SJCRH30 (cell line): ENCODE measurements around the gene KIF1A. TPM values are rescaled to one million over a fixed set of nuclear protein-coding genes. Genes with fewer than 3 reads are reported as not detected.

Source experiments
- DNase-seq, 2 experiments: peaks; one replicate each; pipeline ENCODE4 v3.0.0-alpha.2; 2015 to 2020
- H3K27ac ChIP-seq: fragments of 250-450 bp; sonication (Bioruptor Pico); 2 replicates; pipeline ENCODE4 v1.5.1; 2020; ENCODE audit warnings: mild to moderate bottlenecking, moderate library complexity
- H3K27me3 ChIP-seq: fragments of 250-450 bp; sonication (Bioruptor Pico); 2 replicates; pipeline ENCODE4 v1.5.1; 2020; ENCODE audit warnings: mild to moderate bottlenecking, moderate library complexity
- H3K36me3 ChIP-seq: fragments of 250-450 bp; sonication (Bioruptor Pico); 2 replicates; pipeline ENCODE4 v1.5.1; 2020; ENCODE audit warnings: mild to moderate bottlenecking, moderate library complexity
- H3K4me1 ChIP-seq: fragments of 250-450 bp; sonication (Bioruptor Pico); 2 replicates; pipeline ENCODE4 v1.5.1; 2020; ENCODE audit warnings: mild to moderate bottlenecking, moderate library complexity
- H3K4me3 ChIP-seq: fragments of 250-450 bp; sonication (Bioruptor Pico); 2 replicates; pipeline ENCODE4 v1.5.1; 2020; ENCODE audit warnings: mild to moderate bottlenecking, moderate library complexity
- H3K9me3 ChIP-seq: fragments of 250-450 bp; sonication (Bioruptor Pico); replicated peaks from 2 replicates; pipeline ENCODE4 v1.5.1; 2020; ENCODE audit warnings: mild to moderate bottlenecking, moderate library complexity
- total RNA-seq: library from RNA; depleted of rRNA; stranded (reverse); fragments of >200 nt; shearing (Covaris generic); gene quantifications from 2 replicates; pipeline ENCODE4 v1.2.3, GENCODE V29; 2014

KIF1A gene
- total RNA-seq, 1 experiment from 2014 or later = 3.7 TPM

DNA sequence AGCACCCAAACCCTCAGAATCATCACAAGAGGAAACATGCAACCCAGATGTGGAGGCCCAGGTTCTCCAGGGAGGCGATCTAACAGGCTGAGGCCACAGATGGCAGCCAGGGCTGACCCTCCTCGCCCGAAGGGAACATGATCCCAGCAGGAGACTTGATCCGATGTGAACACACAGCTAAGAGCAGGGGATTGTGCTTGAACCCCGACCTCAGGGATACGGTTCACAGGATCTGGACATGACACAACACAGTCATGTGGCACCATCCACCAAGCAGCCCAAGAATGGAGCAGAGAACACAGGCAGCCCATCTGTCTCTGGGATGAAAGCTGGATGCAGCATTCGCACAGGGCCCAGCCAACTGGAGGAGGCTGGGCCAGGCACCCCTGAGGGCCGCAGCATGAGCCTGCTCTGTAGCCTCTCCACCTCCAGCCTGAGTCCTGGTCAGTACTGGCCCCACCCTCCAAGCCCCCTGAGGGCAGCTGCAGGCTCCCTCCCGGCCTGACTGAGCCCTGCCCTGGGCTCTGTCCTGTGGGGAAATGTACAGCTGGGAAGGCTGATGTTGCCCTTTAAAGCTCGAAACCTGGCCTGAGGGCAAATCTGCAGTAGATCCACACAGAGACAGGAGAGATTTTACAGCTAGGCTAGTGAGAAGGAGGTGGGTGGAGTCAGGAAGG lies 89.4 kb downstream of the KIF1A start:
- H3K4me1 ChIP-seq = peaks cover 14% of the 10 kb centered on the region
- no peak overlapping the region for H3K27ac ChIP-seq
- H3K4me3 ChIP-seq = no peak overlapping the region
- DNase-seq = peak in 1 of 2 experiments; percentile 35
- no peaks in the 10 kb centered on the region for H3K27me3 ChIP-seq
- H3K36me3 ChIP-seq = no peaks in the 10 kb centered on the region
- H3K9me3 ChIP-seq = no peaks in the 10 kb centered on the region

DNA sequence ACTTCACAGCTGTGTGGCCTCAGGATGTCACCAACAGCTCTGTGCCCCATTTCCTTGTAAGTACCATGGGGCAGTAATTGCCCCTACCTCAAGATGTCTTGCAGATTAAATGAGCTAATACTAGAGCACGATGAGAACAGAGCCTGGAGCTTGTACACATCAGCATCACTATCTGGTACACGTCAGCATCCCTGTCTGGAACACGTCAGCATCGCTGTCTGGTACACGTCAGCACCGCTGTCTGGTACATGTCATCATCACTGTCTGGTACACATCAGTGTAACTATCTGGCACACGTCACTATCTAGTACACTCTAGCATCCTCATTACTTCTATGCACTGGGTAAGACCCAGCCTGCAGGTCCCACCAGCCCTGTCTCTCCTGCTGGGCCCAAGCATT lies 91.2 kb downstream of the KIF1A start:
- no peaks in the 10 kb centered on the region for H3K9me3 ChIP-seq
- no peak for DNase-seq
- H3K27me3 ChIP-seq = no peaks in the 10 kb centered on the region
- H3K4me3 ChIP-seq = no peak overlapping the region
- no peaks in the 10 kb centered on the region for H3K36me3 ChIP-seq
- peaks cover 22% of the 10 kb centered on the region for H3K4me1 ChIP-seq
- H3K27ac ChIP-seq = no peak overlapping the region

DNA sequence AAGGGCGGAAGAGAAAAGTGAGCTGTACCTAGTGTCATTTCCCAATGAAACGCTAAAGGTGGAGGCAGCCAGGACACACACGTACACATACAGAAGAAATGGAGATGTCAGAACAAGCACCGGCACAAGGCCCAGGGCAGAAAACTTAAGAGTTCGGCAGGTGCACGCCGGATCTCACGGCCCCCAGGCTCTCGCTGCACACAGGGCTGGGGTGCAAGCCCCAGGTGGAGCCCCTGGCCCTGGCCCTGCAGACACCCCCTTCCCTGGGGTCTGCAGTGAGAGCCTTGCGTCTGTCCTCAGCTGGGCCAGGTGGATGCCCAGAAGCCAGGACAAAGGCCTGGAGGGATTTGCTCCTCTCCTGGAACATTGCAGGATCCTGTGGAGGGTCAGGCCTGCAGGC lies 91.7 kb downstream of the KIF1A start:
- peaks cover 22% of the 10 kb centered on the region for H3K4me1 ChIP-seq
- H3K4me3 ChIP-seq = no peak overlapping the region
- no peaks in the 10 kb centered on the region for H3K9me3 ChIP-seq
- H3K27me3 ChIP-seq = no peaks in the 10 kb centered on the region
- no peak for DNase-seq
- no peaks in the 10 kb centered on the region for H3K36me3 ChIP-seq
- no peak overlapping the region for H3K27ac ChIP-seq

DNA sequence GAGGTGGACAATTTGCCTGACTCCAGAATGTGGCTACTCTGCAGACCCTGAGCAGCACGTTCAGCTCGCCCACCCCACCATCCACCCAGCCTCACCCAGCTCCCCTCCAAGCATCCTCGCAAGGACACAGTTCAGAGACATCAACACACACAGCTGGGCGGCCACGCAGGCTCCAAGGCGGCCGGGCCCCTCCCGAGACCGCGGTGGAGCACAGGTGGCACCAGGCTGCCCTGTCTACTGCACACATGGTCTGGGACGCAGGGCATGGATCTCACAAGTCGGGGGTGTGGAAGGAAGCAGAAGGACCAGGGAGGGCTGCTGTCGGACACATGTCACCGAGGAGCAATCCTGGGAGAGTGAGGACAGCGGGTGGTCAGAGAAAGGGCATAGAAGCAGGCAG lies 92.1 kb downstream of the KIF1A start:
- Histone ChIP-seq H3K27ac (no peak overlapping the region), H3K36me3 (no peaks in the 10 kb centered on the region), H3K27me3 (no peaks in the 10 kb centered on the region), H3K4me1 (peaks cover 22% of the 10 kb centered on the region), H3K4me3 (no peak overlapping the region), H3K9me3 (no peaks in the 10 kb centered on the region)
- DNase-seq = no peak

DNA sequence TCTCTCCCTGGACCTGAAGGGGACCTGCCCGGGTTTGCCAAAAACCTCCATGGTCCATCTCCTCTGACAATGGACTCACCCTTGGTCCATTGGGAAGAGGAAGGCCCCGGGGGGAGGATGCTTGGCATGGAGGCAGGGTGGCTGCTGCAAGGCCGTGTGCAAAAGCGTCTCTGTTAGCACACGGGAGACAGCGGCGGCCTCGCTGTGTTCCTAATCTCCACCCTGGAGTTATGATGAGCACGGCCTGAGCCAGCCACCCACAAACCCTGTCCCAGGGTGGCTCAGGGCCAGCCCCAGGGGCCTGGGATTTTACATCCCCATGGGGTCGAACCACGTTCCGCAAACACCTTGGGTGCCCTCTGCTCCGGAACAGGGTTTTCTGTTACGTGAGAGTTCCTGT lies 92.6 kb downstream of the KIF1A start:
- H3K4me3 ChIP-seq = no peak overlapping the region
- H3K27ac ChIP-seq = no peak overlapping the region
- no peaks in the 10 kb centered on the region for H3K9me3 ChIP-seq

DNA sequence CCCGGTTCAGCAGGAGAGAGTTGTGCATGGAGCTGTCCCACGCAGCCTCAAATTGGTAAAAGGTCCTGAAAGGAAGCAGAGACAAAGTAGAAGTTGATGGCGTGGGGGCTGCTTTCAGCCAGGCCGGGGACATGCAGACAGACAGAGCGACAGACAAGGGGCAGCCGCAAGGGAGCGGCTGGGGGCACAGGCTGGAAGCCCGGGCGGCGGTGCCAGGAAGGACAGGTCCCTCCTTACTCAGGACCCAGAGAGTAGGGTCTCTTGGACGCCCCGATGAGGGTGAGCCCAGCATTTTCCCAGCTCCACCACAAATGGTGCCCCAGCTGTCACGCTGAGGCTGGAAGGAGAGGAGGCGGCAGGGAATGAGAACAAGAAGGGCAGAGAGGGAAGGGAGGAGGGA lies 93.1 kb downstream of the KIF1A start:
- H3K36me3 ChIP-seq = no peaks in the 10 kb centered on the region
- no peak overlapping the region for H3K4me3 ChIP-seq
- no peaks in the 10 kb centered on the region for H3K9me3 ChIP-seq
- H3K27ac ChIP-seq = no peak overlapping the region
- DNase-seq = no peak
- H3K27me3 ChIP-seq = no peaks in the 10 kb centered on the region
- H3K4me1 ChIP-seq = peaks cover 22% of the 10 kb centered on the region

More for the DNA sequence above, 92.6 kb downstream of the KIF1A start:
- H3K4me1 ChIP-seq = peaks cover 22% of the 10 kb centered on the region
- H3K36me3 ChIP-seq = no peaks in the 10 kb centered on the region
- no peaks in the 10 kb centered on the region for H3K27me3 ChIP-seq
- no peak for DNase-seq

DNA sequence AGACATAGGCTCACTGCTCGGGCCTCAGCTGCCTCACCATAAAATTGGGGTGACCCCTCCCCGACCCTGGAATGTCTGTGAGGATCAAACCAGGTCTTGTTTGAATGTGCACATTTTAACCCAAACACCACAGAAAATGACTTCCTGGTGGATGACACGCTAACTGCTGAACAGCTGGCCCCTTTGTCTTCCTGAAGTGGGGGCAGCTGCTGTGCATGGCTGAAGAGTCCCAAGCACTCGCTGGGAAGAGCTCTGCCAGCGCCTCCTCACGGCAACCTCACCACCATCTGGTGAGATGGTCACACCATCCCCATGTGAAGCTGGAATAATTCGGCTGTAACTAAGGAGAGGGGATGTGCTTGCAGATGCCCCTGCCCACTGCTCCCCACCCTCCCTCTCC lies 94.3 kb downstream of the KIF1A start:
- peaks cover 13% of the 10 kb centered on the region for H3K4me1 ChIP-seq
- H3K9me3 ChIP-seq = no peaks in the 10 kb centered on the region
- H3K27ac ChIP-seq = peak overlapping the region; percentile 96
- H3K27me3 ChIP-seq = no peaks in the 10 kb centered on the region
- no peaks in the 10 kb centered on the region for H3K36me3 ChIP-seq
- H3K4me3 ChIP-seq = no peak overlapping the region
- peak; percentile 84 to 90 for DNase-seq

DNA sequence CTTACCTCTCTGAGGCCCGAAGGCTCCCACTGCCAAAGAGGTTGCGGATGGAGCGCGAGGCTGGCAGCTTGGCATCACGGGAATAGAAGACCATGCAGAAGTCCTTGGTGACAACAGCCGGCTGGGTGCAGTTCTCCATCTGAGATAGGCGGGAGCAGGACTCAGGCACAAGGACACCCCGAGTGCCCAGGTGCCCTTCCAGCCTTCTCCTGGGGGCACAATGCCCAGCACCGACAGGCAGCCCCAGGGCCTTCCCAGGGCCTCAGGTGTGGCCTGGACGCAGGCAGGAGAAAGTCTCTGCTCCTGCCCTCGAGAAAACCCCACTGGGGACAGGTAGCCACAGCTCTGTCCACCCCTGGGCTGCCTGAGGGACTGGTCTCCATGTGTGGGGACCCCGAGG lies 94.8 kb downstream of the KIF1A start:
- Histone ChIP-seq H3K4me3 (no peak overlapping the region), H3K4me1 (peaks cover 13% of the 10 kb centered on the region), H3K9me3 (no peaks in the 10 kb centered on the region), H3K36me3 (no peaks in the 10 kb centered on the region), H3K27me3 (no peaks in the 10 kb centered on the region), H3K27ac (peak overlapping the region; percentile 96)
- DNase-seq = no peak

DNA sequence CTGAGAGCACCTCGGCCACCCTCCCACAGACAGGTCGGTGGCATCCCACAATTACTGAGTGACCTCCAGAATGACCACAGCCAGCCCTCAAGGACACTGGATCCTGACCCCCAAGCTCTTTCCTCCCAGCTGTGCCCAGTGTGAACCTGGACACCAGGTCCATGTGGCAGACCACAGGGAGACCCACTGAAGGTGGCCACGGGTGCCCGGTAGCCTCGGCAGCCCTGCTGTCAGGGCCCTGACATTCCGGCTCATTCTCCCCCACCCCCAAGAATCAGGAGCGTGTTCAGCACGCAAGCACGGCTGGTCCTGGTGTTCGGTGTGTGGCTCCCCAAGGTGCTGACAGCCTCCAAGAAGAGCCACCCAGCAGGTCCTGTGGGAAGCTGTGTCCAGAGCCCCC lies 95.6 kb downstream of the KIF1A start:
- Histone ChIP-seq H3K27me3 (no peaks in the 10 kb centered on the region), H3K27ac (peak overlapping the region; percentile 96; the same call in 1 of the 2 replicates), H3K4me1 (peaks cover 13% of the 10 kb centered on the region), H3K9me3 (no peaks in the 10 kb centered on the region), H3K36me3 (no peaks in the 10 kb centered on the region), H3K4me3 (no peak overlapping the region)
- DNase-seq = no peak

DNA sequence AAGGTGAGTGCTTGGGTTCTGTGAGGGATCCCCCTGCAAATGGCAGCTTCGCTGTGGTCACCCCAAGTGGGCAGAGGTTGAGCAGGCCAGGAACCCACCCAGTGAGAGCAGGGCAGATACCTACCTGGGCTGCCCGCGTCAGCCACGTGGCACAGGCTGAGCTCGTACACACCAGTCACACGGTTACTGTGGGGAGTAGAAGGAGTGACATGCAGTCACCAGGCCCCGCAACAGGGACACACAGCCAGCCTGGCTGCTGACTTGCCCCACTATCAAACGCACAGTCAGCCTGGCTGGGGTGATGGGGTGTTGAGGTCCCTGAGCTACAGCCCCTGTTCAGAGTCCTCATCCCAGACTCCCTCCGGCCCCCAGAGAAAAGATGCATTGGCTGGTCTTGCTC lies 96.2 kb downstream of the KIF1A start:
- Histone ChIP-seq H3K4me1 (peaks cover 13% of the 10 kb centered on the region), H3K4me3 (no peak overlapping the region), H3K27ac (no peak overlapping the region), H3K36me3 (no peaks in the 10 kb centered on the region), H3K9me3 (no peaks in the 10 kb centered on the region), H3K27me3 (no peaks in the 10 kb centered on the region)
- DNase-seq = no peak

DNA sequence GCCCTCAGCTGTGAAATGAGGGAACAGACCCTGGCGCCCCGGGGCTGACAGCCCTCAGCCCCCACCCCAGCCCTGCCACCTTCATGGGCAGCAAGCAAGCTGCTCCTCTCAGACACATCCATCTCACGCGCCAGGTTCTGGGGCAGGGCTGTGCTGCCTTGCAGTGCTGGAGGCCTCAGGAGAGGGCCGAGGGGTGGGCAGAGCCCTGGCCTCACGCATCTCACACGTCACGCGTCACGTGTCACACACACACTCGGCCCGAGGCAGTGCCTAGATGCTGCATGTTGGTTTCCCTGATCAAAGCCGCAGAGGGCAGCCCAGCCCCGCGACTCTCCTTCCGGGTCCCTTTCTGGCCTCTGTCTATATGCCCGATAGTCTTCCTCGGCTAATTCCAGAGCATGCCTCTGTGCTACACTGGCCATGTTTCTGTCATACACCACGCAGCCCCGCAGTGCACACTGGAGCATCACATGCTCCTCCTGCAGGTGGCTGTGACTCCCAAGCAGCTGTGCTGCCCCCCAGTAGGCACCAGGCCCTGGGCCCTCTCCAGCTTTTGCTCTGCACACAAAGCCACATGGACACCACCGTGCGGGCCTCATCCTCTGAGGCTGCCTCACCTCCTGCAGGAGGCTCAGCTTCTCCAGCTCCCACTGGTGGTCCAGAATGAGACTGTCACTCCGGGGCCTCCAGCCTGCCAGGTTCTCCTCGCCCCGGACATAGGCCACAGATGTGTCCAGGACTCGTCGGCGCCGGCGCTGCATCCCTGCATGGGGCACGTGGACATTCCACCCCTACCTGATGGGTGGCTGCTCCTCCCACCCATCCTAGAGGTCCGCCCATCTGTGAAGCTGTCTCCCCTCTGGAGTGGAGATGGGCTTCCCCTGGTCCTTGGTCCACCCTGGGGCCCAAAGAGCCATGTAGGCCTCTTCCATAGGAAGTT lies 97.0 kb downstream of the KIF1A start:
- Histone ChIP-seq H3K27me3 (no peaks in the 10 kb centered on the region), H3K9me3 (no peaks in the 10 kb centered on the region), H3K36me3 (no peaks in the 10 kb centered on the region), H3K4me3 (no peak overlapping the region), H3K27ac (no peak overlapping the region), H3K4me1 (peaks cover 13% of the 10 kb centered on the region)
- no peak for DNase-seq

DNA sequence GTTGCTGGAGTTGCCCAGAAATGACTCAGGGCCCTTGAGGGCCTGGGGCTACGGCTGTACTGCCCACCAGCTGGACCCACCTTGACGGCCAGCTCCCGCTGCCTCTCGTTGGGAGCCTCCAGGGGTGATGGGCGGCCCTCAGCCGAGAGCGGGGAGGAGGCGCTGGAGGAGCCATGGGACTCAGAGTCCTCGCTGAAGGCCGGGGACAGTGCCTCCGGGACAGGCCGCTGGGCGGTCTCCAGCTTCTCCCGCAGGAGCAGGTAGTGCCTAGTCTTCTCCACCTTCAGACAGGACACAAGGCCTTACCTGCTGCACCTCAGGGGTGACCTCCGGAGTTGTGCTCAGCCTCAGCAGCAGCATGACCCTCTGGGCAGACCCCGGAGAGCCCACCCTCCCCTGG lies 97.6 kb downstream of the KIF1A start:
- H3K27ac ChIP-seq = no peak overlapping the region
- H3K36me3 ChIP-seq = no peaks in the 10 kb centered on the region
- H3K4me1 ChIP-seq = peaks cover 13% of the 10 kb centered on the region
- no peak for DNase-seq
- H3K27me3 ChIP-seq = no peaks in the 10 kb centered on the region
- no peak overlapping the region for H3K4me3 ChIP-seq
- H3K9me3 ChIP-seq = no peaks in the 10 kb centered on the region

DNA sequence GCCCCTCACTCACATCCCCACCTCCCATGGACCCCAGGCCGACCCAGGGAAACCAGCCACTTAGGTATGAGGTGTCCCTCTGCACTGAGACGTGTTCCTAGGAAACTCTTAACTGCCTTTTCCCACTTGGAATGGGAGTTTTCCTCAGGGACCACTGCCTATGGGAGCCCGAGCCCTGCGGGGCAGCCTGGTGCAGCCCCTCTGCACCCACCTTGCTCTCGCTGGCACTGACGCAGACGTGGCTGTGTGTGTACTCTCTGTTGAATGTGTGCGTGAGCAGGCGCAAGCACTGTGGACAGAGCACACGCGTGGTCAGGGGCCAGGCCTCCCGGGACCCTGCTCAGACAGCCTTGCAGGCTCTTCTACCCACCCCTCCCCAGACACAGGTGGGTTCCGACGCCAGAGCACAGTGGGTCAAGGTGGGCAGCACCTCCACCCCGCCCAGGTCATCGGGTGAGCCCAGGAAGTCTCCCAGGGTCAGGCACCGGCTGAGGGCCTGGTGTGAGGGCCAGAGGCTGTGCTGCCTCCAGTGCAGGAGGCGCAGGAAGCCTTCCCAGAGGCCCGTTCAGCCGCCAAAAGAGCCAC lies 98.3 kb downstream of the KIF1A start:
- DNase-seq = no peak
- Histone ChIP-seq H3K4me1 (peaks cover 13% of the 10 kb centered on the region), H3K9me3 (no peaks in the 10 kb centered on the region), H3K4me3 (no peak overlapping the region), H3K27ac (no peak overlapping the region), H3K27me3 (no peaks in the 10 kb centered on the region), H3K36me3 (no peaks in the 10 kb centered on the region)

DNA sequence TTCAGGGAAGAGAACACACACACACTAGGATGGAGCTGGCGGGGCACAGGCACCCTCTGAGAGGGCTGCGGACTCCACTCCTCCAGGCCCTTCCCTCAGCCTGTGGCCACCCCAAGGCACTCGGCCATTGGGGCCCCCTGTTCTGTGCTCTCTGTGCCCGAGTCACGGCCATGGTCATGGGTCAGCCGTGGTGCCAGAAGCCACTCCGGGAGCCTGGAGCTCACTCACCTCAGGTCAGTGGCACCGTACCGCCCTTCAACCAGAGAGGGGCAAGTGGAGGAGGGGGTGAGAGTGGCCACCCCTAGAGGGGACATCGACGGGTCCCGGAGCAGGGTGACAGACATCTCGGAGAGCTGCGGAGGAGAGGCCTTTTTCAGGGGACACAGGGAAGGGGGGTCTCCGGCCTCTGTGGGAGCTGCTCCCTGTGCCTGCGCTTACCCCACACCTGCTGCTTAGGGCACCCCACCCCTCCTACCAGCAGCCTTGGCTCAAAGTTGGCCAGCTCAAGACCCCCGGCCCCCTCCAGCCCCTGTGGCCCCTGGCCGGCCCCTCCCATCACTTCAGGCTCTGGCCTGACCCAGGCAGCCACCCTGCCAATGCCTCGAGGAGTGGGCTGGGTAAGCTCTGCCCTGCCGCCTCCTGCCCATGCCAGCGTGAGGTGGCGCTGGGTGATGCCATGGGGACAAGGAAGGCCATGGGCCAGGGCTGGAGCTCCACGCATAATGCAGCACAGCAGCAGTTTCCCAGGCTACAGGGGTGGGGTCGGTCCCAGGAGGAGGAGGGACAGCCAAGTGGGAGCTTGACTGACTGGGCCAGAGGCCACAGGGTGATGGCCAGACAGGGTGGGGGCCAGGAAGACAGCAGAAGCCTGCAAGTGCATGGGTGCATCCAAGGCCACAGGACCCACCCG lies 99.1 kb downstream of the KIF1A start:
- no peak for DNase-seq
- no peaks in the 10 kb centered on the region for H3K27me3 ChIP-seq
- H3K27ac ChIP-seq = no peak overlapping the region
- H3K9me3 ChIP-seq = no peaks in the 10 kb centered on the region
- H3K36me3 ChIP-seq = no peaks in the 10 kb centered on the region
- H3K4me1 ChIP-seq = peaks cover 11% of the 10 kb centered on the region
- H3K4me3 ChIP-seq = no peak overlapping the region
